Inferior parietal cortex (tissue), 1 donor: ENCODE data around the gene MGA.

Source experiments
- DNase-seq: peaks from one replicate; pipeline ENCODE4 v3.0.0-alpha.2; 2016; ENCODE audit errors: extremely low spot score

Gene MGA

GRCh38 chr15:41660235-41661077 lies at the start of gene MGA:
Gene MGA, plus strand, starts transcription at chr15:41660405.
- peak; percentile 89 for DNase-seq

- DNase-seq: no peak
Measured at GRCh38 chr15:41620536-41621199, 39.5 kb upstream of the MGA start.

GRCh38 chr15:41621200-41622193 lies 38.7 kb upstream of the MGA start:
- DNase-seq: peak; percentile 79

- no peak for DNase-seq
Measured at GRCh38 chr15:41622901-41623300, 37.3 kb upstream of the MGA start.

GRCh38 chr15:41627203-41627602 lies 33.0 kb upstream of the MGA start:
- no peak for DNase-seq

- no peak for DNase-seq
Measured at GRCh38 chr15:41629463-41629862, 30.7 kb upstream of the MGA start.

- DNase-seq: no peak
Measured at GRCh38 chr15:41629883-41630282, 30.3 kb upstream of the MGA start.

- DNase-seq: no peak
Measured at GRCh38 chr15:41630616-41631217, 29.5 kb upstream of the MGA start.

- no peak for DNase-seq
Measured at GRCh38 chr15:41631880-41632470, 28.2 kb upstream of the MGA start.

GRCh38 chr15:41633609-41634008 lies 26.6 kb upstream of the MGA start:
- DNase-seq: no peak

- no peak for DNase-seq
Measured at GRCh38 chr15:41634072-41634626, 26.1 kb upstream of the MGA start.

- DNase-seq: no peak
Measured at GRCh38 chr15:41637086-41637485, 23.1 kb upstream of the MGA start.

GRCh38 chr15:41640985-41641384 lies 19.2 kb upstream of the MGA start:
- no peak for DNase-seq

GRCh38 chr15:41647262-41647661 lies 12.9 kb upstream of the MGA start:
- no peak for DNase-seq

GRCh38 chr15:41648097-41648496 lies 12.1 kb upstream of the MGA start:
- no peak for DNase-seq

- DNase-seq: no peak
Measured at GRCh38 chr15:41648770-41649169, 11.4 kb upstream of the MGA start.

- DNase-seq: no peak
Measured at GRCh38 chr15:41650806-41651205, 9.4 kb upstream of the MGA start.

- DNase-seq: no peak
Measured at GRCh38 chr15:41651373-41651772, 8.8 kb upstream of the MGA start.

GRCh38 chr15:41653760-41654159 lies 6.4 kb upstream of the MGA start:
- DNase-seq: no peak

GRCh38 chr15:41655716-41656115 lies 4.5 kb upstream of the MGA start:
- DNase-seq: no peak

- DNase-seq: no peak
Measured at GRCh38 chr15:41656188-41656587, 4.0 kb upstream of the MGA start.
